Fibroblast of the aortic adventitia (primary cell): ENCODE measurements around the gene PRKAG2. TPM values are rescaled to one million over a fixed set of nuclear protein-coding genes. Genes with fewer than 3 reads are reported as not detected.
A peak's percentile ranks its signal among the peaks of the same experiment; 100 is the strongest.
"Not testable (repeated sequence)": the region's sequence is repeated elsewhere in the genome, so short reads cannot be mapped to it uniquely, and the experiment has no call there.

Source experiments
- DNase-seq: peaks from one replicate; pipeline ENCODE4 v3.0.0-alpha.2; 2010; ENCODE audit warnings: low read depth
- H3K4me3 ChIP-seq: 2 replicates; pipeline ENCODE4 v1.5.1; 2011; ENCODE audit warnings: low read depth, mild to moderate bottlenecking, control low read depth, low read length, moderate library complexity
- CTCF ChIP-seq: IDR thresholded peaks from 2 replicates; pipeline ENCODE4 v1.5.1; 2011; ENCODE audit warnings: mild to moderate bottlenecking, low read length, control low read depth, inconsistent platforms; ENCODE audit not compliant: insufficient read depth
- total RNA-seq: library from RNA; depleted of rRNA; stranded (reverse); fragments of >200 nt; gene quantifications from 2 replicates; pipeline ENCODE4 v1.2.3, GENCODE V29; 2012; ENCODE audit warnings: low replicate concordance

Gene PRKAG2
- total RNA-seq, 1 donor = 10.0 TPM

DNA sequence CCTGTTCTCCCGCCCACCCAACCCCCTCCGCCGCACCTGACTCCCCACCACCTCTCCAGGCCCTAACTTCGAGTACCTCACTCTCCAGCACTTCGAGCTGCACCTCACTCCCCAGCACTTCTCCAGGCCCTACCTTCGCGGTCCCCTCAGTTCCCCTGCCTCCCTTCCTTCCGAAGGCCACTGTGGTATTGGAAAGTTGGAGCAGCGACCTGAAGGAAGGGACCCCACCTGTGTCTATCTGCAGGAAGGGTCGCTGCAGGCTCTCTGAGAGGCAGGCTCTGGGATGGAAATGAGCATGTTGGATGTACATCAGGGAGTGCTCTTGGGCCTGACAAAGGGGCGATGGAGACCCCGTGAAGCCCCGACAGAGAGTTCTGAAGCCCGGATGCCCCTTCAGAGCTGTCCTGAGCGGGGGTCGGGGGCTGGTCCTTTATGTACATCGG lies 122.2 kb downstream of the PRKAG2 start:
- TF ChIP-seq CTCF = no peak
- DNase-seq = no peak
- no peak overlapping the region for H3K4me3 ChIP-seq

DNA sequence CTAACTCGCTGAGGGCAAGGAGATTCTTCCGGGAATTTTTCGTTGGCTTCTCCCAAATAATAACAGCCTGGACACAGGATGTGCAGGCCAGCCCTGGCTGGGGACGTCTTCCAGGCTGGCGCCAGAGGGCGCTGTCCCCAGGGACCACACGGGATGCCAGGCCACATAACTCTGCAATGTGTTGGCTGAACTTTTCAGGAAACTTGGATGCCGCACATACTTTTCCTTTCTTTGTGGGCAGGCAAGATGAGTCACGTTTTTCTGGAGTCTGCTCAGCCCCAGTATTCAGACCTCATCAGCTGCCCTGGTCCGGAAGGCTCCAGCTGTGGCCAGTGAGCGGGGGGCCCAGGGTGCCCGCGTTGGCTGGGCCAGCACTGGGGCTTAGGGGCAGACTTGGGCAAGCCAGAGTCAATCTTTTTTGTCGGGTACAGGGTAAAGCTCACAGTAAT lies 122.7 kb downstream of the PRKAG2 start:
- no peak overlapping the region for H3K4me3 ChIP-seq
- DNase-seq = peak; percentile 99
- peak; percentile 99 for TF ChIP-seq CTCF

DNA sequence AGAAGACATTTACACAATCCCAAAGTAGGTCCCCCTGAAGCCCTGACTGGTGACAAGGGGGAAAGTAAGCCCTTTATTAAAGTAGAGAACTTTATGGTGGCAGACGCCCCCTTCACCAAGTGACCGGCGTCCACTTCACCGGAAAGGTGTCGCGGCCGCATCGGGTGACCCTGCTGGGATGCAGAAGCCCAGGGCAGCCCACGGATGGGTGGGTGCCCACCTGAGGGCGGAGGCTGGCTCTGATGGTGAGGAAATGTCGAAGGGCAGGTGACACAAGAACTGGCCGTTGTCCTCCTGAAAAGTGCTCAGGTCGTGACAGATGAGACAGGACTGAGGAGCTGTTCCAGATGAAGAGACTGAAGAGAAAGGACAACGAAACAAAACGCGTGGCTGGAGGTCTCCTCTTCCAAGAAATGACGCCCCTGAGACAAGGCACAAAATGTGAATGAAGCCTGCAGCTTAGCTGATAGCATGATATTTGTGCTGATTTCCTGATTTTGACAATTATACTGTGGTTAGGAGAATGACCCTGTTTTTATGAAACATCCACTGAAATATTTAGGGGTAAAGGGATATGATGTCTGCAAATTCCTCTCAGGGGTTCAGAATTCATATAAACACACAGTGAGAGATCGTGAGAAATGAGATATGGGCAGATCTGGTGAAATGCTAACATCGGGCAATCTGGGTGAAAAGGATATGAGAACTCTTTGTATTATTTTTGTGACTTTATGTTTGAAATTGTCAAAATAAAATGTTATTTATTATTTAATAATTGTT lies 123.9 kb downstream of the PRKAG2 start:
- no peak overlapping the region for H3K4me3 ChIP-seq

GRCh38 chr7:151752037-151752436 lies 124.9 kb downstream of the PRKAG2 start:
- no peak overlapping the region for H3K4me3 ChIP-seq
- DNase-seq = no peak
- TF ChIP-seq CTCF = no peak

More for the DNA sequence above, 123.9 kb downstream of the PRKAG2 start:
- TF ChIP-seq CTCF = no peak
- no peak for DNase-seq

DNA sequence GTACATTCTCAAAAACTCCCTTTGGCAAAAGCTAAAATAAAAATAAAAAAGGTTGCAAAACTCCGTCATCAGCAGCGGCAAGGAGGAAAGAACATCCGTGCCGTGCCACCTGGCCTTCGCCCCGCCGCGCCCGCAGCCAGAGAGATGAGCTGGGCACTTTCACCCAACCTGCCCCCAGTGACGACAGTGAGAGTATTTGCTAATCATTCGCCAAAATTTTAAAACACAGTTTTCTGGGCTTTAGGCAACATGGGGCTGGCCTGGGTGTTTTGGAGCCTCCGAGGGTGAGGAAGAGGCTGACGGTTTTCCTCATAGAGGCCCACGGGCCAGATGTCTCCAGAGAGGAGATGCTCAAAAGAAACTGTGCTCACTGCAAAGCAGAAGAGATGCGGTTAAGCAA lies 128.2 kb downstream of the PRKAG2 start:
- no peak for TF ChIP-seq CTCF
- no peak overlapping the region for H3K4me3 ChIP-seq
- no peak for DNase-seq

- DNase-seq, H3K4me3 ChIP-seq: not testable (repeated sequence)
These were observed 128.9 kb downstream of the PRKAG2 start for GRCh38 chr7:151748021-151748420.

DNA sequence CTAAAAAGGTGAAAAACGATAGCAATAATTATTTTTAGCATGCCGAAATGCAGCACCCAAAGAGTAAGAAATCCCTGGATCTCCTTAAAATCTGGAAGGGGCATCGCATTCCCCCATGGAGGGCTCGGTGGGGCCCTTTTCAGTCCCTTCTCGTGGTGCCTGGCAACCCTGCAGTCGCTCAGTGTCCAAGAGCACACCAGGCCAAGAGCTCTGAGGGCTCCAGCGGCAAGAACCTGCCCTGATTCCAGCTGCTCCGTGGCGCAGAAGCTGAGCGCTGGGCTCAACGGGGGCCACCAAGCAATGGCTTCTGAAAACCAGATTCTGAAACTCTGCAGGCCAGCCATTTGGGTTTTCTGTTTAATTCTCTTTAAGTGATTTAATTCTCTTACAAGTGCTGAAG lies 131.2 kb downstream of the PRKAG2 start:
- DNase-seq = no peak
- no peak overlapping the region for H3K4me3 ChIP-seq
- no peak for TF ChIP-seq CTCF
